ENCODE data around the gene RPRD1B.

Gene RPRD1B

GRCh38 chr20:37988306-37988954 is 45.1 kb upstream of the RPRD1B start:
- DNase-seq (ENCODE audit: low read depth) = no peak
- no peak overlapping the region for H3K4me3 ChIP-seq (ENCODE audit: control insufficient read depth, low read depth, low read length)
- TF ChIP-seq CTCF (conservative IDR thresholded peaks at IDR 0.05; ENCODE audit: control insufficient read depth, insufficient read depth, low read depth, low read length) = no peak

GRCh38 chr20:37989601-37990295 is 43.8 kb upstream of the RPRD1B start:
- DNase-seq (ENCODE audit: low read depth) = peak; percentile 25

GRCh38 chr20:37990571-37991151 is 42.9 kb upstream of the RPRD1B start:
- peak; percentile 83 for DNase-seq (ENCODE audit: low read depth)

More at GRCh38 chr20:37989601-37990295, 43.8 kb upstream of the RPRD1B start:
- TF ChIP-seq CTCF (conservative IDR thresholded peaks at IDR 0.05; ENCODE audit: control insufficient read depth, insufficient read depth, low read depth, low read length) = no peak
- H3K4me3 ChIP-seq (ENCODE audit: control insufficient read depth, low read depth, low read length) = no peak overlapping the region

GRCh38 chr20:37991157-37991866 is 42.2 kb upstream of the RPRD1B start:
- no peak for TF ChIP-seq CTCF (conservative IDR thresholded peaks at IDR 0.05; ENCODE audit: control insufficient read depth, insufficient read depth, low read depth, low read length)
- no peak overlapping the region for H3K4me3 ChIP-seq (ENCODE audit: control insufficient read depth, low read depth, low read length)
- no peak for DNase-seq (ENCODE audit: low read depth)

More at GRCh38 chr20:37990571-37991151, 42.9 kb upstream of the RPRD1B start:
- no peak overlapping the region for H3K4me3 ChIP-seq (ENCODE audit: control insufficient read depth, low read depth, low read length)
- TF ChIP-seq CTCF (conservative IDR thresholded peaks at IDR 0.05; ENCODE audit: control insufficient read depth, insufficient read depth, low read depth, low read length) = no peak

GRCh38 chr20:37991908-37992307 is 41.6 kb upstream of the RPRD1B start:
- no peak for DNase-seq (ENCODE audit: low read depth)
- no peak for TF ChIP-seq CTCF (conservative IDR thresholded peaks at IDR 0.05; ENCODE audit: control insufficient read depth, insufficient read depth, low read depth, low read length)
- no peak overlapping the region for H3K4me3 ChIP-seq (ENCODE audit: control insufficient read depth, low read depth, low read length)

GRCh38 chr20:37992802-37993409 is 40.6 kb upstream of the RPRD1B start:
- peak; percentile 86 for DNase-seq (ENCODE audit: low read depth)
- no peak overlapping the region for H3K4me3 ChIP-seq (ENCODE audit: control insufficient read depth, low read depth, low read length)
- peak; percentile 43 for TF ChIP-seq CTCF (conservative IDR thresholded peaks at IDR 0.05; ENCODE audit: control insufficient read depth, insufficient read depth, low read depth, low read length)

Data from fibroblast of mammary gland (primary cell).